GM19463 (cell line): Measurements from ENCODE around the gene RTF2.
"Not testable (repeated sequence)": the region's sequence is repeated elsewhere in the genome, so short reads cannot be mapped to it uniquely, and the experiment has no call there.

Experiments
- ATAC-seq: cut with Tn5 transposase; IDR thresholded peaks from one replicate; pipeline ENCODE4 v1.9.1; 2021; ENCODE audit warnings: mild to moderate bottlenecking, moderate library complexity; ENCODE audit not compliant: unreplicated experiment

The RTF2 gene

GRCh38 chr20:56483970-56484369 is 15.5 kb downstream of the RTF2 start:
- ATAC-seq, result no peak

DNA sequence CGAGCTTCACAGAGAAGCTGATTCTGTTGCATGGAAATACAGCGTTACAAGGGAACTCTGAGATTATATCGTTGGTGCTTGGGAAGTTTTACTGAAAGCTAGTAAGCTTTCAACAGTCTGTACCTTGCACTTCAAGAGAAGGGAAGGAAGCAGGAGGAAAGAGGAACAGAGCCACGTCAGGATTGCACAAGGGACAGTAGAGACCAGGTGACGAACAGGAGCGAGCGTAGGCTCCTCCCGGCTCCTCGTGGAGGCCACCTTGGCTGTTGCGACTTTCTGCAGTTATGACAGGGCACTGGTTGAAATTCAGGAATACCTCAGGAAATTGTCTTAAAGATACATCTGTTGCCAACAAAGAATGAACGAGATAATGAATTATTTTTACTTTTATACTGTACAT is 18.8 kb downstream of the RTF2 start:
- no peak for ATAC-seq

DNA sequence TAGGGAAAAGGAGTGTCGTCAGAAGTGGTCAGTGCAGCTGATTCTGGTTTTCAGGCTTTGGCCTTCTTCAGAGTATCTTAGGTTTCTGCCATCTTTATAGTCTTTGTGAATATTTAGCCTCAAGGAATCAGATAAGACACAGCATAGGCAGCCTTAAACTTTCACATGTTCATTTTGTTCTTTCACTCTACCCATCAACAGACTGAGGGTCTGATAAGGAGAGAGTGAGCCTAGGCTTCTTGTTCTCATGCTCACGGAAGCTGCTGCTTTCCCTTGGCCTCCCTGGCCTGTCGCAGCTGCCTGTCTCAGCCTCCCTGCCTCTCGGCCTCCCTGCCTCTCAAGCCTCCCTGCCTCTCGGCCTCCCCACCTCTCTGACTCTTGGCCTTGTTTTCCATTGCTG is 20.1 kb downstream of the RTF2 start:
- ATAC-seq, result no peak

GRCh38 chr20:56501116-56501515 is 32.7 kb downstream of the RTF2 start:
- ATAC-seq, result no peak

- no peak for ATAC-seq
Observed at GRCh38 chr20:56503916-56504315, 35.5 kb downstream of the RTF2 start.

DNA sequence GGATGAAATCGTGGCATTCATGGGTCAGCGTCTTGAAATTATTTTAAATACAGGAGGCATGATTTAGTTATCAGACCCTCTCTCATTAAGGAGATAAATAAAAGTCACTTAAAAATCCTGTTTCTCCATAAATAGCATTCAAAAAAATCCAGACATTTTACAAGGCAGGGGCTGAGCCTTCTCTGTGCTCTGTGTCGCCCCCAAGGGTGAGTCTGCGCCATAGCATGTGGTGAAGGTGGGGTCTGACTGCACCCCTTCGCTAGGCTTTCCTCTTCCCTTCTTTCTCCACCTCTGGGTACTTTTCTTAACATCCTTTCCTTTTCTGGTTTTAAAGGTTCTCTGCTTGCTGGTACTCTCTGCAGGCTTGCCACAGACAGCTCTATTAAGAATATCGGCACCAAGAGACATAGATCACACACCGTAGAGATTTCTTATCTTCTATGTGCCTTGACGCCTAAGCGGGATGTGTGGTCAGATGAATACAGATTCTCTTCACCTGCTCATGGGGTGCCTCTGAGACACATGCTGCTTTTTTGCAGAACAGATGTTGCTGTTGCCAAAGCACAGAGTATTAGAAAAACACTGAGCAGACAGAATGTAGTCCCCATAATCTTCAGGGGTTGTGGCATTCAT is 36.1 kb downstream of the RTF2 start:
- no peak for ATAC-seq

GRCh38 chr20:56506103-56506502 is 37.7 kb downstream of the RTF2 start:
- ATAC-seq, result no peak

DNA sequence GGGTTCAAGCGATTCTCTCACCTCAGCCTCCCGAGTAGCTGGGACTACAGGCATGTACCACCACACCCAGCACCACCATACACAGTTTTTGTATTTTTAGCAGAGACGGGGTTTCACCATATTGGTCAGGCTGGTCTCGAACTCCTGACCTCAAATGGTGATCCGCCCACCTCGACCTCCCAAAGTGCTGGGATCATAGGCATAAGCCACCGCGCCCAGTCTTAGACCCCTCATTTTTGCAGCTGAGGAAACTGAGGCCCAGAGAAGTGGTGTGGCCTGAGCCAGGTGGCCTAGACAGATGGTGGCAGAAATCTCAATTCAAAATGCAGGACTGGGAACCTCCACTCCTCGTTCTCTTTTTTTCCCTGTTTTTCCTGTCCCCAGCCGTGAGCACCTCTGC is 43.5 kb downstream of the RTF2 start:
- no peak for ATAC-seq

DNA sequence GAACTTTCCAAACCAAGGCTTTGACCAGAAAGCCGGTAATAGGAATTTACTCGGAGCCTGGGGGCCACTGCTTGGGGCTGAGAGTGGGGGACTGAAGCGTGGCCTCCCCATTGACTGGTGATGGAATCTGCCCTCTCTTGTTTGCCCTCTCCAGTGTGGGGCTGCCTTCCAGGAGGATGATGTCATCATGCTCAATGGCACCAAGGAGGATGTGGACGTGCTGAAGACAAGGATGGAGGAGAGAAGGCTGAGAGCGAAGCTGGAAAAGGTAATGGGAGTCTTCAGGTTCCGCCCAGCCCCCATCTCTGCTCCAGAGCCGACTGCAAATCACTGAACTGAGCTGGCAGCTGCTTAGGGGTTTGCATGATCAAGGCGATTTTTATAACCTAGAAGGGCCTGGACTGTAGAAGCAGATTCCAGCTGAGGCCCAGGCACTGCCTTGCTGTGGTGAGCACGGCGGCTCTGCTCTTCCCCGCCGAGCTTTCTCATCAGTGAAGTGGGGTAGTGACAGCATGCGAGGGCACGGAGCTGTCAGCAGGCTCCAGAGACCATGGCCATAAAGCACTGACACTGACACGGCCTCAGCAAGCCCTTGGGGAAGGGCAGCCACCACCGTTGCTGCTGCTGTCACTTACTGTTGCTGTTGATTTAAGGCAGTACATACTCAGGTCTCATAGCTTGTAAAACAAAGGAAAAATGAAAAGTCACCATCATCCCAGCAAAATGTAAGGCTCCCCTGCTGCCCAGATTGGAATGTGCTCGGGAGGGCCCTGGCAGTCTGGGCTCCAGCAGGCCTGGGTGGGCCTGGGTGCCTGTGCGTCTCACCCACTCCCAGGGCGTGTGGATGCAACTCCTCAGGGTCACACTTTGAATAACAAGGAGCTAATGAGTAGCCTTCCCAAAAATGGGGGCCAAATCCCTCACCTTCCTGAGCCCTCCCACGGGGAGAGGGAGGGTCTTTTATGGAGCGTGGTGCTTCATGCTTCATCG is 45.0 kb downstream of the RTF2 start:
- no peak for ATAC-seq

- ATAC-seq, result no peak
Observed at GRCh38 chr20:56516631-56517030, 48.2 kb downstream of the RTF2 start.

GRCh38 chr20:56517211-56517610 is 48.8 kb downstream of the RTF2 start:
- no peak for ATAC-seq

DNA sequence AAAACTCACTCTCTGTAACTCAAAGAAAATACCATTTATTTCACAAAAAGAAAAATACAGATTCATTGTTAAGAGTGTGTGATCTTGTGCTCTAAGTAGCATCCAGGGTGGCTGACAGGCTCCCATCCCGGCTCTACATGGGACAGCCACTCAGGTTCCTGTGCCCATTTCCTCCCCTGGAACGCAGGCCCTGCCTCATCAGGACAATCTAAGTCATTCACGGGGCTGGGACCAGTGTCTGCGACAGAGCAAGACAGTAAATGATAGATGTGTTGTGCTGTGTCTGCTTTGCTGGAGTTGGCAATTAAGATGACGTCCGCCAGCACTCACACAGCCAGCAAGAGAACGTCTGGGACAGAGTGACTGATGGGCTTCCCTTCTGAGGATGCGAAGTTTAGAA is 49.2 kb downstream of the RTF2 start:
- ATAC-seq, result no peak

DNA sequence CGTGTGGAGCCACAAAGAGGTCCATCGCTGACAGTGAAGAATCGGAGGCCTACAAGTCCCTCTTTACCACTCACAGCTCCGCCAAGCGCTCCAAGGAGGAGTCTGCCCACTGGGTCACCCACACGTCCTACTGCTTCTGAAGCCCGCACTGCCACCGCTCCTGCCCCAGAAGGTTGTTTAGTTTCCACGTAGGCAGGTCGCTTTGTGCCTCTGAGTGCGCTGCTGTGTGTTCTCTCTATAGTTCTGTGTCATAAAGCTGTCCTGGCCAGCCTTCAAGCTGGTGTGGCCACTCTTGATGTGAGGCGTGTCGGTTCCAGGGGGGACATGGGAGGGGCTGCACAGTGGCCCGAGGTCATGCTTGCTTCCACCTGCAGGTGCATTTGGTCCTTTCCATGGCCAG is 49.7 kb downstream of the RTF2 start:
- no peak for ATAC-seq

DNA sequence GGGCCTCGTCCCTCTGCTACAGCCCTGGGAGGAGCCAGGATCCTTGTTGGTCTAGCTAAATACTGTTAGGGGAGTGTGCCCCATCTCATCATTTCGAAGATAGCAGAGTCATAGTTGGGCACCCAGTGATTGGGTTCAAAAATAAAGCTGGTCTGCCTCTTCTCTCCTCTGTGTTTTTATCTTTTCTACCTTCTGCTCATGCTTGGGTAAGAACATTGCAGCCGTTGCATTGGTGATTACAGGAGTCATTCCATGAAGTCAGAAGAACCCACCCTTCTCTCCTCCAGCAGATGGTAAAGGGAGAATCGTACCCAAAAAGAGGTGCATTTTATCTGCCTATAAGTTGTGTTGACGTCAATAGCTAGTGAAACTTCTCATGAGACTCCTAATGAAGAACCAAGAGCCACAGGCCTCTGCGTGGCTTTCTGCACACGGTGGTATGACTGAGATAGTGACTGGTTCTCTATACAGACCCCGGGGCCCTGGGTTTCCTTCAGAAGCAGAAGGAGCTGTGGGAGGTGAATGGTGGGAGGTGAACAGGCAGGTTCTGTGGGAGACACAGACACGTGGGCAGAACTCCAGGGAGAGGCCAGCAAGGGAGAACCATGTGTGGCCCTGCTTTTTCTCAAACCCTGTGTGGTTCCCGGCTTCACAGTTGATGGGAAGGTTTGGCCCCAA is 50.4 kb downstream of the RTF2 start:
- ATAC-seq, result no peak

- no peak for ATAC-seq
Observed at GRCh38 chr20:56519551-56519950, 51.1 kb downstream of the RTF2 start.

DNA sequence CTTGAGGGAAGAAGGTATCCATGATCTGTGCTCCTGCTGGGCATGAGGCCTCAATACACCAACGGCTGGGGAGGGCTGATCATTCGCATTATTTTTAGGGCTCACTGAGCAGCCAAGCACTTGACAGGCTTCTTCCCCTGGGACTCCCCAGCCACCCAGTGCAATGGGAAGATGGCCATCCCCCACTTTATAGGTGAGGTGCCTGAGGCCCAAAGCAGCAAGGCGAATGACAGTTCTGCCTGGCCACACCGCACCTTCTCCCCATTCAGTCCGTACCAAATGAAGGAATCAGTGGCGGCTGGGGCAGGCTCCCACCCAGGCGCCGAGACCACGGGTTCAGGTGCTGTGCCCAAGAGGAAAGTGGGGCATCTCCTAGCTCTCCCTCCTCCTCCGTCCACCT is 51.8 kb downstream of the RTF2 start:
- no peak for ATAC-seq

DNA sequence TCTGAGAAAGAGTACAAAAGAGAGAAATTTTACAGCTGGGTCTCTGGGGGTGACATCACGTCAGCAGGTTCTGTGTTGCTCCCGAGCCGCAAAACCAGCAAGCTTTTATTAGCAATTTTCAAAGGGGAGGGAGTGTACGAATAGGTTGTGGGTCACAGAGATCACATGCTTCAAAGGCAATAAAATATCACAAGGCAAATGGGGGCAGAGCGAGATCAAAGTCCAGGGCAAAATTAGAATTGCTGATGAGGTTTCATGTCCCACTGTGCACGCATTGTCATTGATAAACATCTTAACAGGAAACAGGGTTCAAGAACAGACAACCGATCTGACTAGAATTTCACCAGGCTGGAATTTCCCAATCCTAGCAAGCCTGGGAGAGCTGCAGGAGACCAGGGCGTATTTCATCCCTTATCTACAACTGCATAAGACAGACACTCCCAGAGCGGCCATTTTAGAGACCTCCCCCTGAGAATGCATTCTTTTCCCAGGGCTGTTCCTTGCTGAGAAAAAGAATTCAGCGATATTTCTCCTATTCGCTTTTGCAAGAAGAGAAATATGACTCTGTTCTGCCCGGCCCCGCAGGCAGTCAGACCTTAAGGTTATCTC is 52.4 kb downstream of the RTF2 start:
- not testable (repeated sequence) for ATAC-seq

DNA sequence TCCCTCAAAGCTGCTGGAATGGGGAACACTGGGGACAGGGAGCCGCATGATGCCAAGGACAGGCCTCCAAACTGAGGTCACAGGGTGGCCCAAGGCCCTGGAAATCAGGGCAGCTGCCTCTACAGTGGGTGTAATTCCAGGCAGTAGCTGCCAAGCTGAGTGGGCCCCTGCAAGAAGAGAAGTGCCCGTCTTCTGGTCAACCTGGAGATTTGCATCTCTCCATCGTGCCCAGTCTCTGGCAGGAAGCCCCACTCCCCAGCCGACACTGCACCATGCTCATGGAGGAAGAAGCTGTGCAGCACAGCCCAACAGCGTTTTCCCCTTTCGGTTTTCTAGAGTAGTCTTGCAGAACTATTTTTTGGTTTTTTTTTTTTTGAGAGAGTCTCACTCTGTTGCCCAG is 53.9 kb downstream of the RTF2 start:
- ATAC-seq, result no peak

- ATAC-seq, result not testable (repeated sequence)
Observed at GRCh38 chr20:56524444-56524843, 56.0 kb downstream of the RTF2 start, which contains the start of gene FAM209A. FAM209A (plus strand) TSS chr20:56524744; CDS start chr20:56524809, 65 bp downstream.

- ATAC-seq, result no peak
Observed at GRCh38 chr20:56527521-56527920, 59.1 kb downstream of the RTF2 start.

- ATAC-seq, result not testable (repeated sequence)
Observed at GRCh38 chr20:56532946-56533345, 64.5 kb downstream of the RTF2 start, which contains the start of gene FAM209B. FAM209B (plus strand) TSS chr20:56533246; CDS start chr20:56533342, 96 bp downstream.
